NOMO-1 treated with DMSO at 0.1 percent for 48 hours (cell line): ENCODE measurements around the gene HNRNPM.

ENCODE experiments used
- DNase-seq: peaks from one replicate; lab custom pipeline; 2025; ENCODE audit not compliant: unreplicated experiment; lab: John Stamatoyannopoulos, UW

The HNRNPM gene

DNA sequence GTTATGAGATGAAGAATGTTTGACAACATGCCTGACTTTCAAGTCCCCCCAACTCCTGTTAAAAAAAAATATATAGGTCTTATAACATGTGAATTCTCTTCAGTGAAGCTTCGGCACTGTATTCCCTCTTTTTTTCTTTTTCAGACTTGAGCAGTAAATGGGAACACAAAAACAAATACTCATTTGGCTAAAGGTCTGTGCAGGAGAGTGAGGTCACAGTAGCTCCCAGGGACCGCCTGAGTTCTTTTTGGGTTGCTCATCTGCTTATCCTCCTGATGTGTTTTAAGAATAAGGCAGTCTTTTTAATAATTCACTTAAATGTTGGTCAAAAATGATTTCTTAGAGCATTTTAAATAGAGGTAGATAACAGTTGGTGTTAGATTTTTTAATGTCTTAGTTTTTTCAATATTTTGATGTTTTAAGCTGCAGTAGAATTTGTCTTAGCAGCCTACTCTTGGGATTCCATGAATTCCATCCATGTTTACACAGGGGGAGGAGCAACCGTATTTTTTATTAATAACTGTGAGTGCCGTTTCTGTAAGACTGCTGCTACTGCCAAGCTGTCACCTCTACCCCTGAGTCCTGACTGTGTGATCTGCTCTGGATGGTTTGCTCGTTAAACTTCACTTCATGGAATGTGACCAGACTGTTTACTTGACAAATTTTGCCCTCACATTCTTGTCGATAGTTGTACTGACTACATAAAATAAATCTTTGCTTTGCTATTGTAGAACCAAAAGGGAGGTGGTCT is 14.9 kb downstream of the HNRNPM start:
- no peak for DNase-seq

DNA sequence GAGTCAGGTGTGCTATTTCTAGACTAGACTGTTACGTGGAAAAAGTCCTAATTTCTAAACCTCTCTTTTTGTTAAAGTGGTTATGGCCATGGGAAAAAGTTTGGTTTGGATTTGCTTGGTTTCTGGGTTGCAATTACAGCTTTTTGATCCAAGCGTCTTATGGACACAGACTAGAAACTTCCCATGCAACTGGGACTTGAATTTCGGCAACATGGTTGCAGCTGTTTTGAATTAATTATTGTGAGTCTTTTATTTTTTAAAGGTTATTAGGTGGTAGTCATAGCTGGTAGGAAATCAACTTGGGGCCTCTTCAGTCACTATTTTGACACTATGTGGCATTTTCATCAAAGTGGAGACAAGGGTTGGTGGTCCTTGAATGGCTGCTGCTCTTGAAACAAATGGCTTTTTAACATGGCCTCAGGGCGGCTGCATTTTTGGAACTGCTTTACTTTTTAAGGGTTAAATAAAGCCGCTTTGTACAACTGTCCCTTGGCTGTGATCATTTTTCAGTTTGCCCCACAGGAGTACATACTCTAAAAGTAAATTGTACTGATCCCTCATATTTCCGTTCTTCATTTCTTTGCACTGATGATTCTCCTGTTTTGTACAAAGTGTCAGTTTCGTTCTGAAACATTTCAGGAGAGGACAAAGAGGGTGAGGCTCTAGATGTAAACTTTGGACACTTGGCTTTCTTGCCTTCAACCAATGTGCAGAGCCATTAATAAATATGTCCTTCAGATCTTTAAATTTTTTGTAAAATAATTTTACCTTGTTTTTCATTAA is 15.9 kb downstream of the HNRNPM start:
- no peak for DNase-seq

DNA sequence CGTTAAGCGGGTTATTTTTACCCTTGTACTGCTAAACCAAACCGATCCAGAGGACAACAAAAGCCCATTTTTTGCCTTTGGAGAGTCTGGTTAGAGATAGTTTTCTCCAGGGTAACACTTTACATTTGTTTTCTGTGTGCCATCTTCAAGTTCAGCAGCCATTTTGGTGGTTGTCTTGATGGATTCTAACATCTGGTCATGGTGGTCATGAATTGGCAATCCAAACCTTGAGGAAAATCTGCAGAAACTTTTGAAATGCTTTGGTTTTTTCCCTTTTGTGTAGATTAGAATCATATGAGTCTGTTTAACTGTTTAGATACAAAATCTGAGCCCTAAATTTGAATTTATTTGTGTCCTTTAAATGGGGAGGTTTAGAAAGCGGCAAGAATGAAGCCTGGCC is 16.6 kb downstream of the HNRNPM start:
- no peak for DNase-seq

DNA sequence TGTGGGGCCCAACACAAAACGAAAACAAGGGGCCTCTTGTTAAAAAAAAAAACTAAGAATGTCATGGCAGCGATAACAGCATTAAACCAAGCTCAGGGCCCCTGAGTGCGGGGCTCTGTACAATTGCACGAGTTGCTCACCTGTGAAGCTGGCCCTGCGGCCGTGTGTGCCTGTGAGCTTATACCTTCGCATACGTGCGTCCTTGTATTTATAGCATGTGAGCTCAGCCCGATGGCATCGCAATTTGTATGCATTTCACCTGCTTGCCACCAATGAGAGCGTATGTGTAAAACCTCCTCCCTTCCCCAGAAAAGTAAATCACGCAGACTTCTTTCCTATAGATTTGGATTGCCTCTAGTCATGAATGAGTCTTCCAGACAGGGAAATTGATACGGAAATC is 17.1 kb downstream of the HNRNPM start:
- DNase-seq: no peak

DNA sequence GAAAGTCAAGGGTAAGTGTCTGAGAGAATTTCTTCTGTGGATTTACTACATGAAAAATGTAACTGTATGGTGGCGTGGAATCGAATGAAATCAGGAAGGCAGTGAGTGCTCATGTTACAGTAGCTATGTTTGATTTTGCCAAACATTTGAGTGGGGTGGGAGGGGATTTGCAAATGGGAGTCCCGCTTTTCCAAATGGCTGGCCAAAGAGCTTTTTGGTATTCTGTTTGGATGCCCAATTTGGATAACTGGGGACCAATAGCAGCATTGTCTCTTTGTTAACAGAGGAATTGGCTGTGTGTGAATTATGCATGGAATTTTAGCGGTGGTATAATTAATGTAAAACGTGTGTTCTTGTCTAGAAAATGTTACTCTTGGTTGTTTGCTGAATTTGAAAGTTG is 17.8 kb downstream of the HNRNPM start:
- DNase-seq: no peak

DNA sequence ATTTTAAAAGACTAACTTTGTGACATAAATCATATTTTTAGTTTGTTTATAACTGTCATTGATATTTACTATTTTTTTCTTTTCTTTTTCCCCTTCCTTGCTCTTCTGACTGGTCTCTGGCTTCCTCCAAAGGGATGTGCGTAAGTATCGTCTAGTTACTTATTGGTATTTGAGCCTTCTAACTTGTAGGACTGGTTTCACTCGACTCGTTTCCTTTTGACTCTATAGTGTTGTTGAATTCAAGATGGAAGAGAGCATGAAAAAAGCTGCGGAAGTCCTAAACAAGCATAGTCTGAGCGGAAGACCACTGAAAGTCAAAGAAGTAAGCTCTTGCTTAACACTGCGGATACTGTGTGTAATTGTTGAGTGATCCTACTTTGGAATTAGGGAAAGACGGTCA is 18.6 kb downstream of the HNRNPM start:
- DNase-seq: no peak

DNA sequence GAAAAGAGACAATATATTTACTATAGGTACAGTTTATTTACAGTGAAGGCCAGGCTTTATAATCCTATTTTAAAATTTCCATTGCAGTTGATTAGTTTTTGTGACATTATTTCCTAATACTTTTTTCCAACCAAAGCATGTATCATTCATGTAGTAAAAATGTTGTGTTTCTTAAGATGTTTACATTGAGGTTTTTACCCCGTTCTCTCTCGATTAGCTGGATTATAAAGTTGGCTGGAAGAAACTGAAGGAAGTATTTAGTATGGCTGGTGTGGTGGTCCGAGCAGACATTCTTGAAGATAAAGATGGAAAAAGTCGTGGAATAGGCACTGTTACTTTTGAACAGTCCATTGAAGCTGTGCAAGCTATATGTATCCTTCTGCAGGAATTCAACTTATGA is 21.2 kb downstream of the HNRNPM start:
- DNase-seq: no peak

DNA sequence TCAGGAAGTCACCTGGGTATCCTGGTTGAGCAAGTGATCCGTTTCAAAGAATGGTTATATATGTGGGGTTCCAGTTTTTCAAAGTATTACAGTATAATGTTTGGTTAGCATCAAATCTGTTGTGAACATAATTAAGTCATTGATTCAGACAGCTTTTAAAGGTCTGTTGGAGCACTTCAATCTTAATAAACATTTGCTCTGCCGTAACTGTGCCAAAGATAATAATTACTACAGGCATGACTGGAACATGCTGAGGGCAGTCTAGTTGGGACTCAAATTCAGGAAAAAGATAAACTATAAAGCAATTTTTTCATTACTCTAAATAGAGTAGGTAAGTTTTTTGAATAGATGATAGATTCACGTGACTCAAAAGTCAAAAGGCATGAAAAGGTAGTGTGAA is 23.3 kb downstream of the HNRNPM start:
- no peak for DNase-seq

DNA sequence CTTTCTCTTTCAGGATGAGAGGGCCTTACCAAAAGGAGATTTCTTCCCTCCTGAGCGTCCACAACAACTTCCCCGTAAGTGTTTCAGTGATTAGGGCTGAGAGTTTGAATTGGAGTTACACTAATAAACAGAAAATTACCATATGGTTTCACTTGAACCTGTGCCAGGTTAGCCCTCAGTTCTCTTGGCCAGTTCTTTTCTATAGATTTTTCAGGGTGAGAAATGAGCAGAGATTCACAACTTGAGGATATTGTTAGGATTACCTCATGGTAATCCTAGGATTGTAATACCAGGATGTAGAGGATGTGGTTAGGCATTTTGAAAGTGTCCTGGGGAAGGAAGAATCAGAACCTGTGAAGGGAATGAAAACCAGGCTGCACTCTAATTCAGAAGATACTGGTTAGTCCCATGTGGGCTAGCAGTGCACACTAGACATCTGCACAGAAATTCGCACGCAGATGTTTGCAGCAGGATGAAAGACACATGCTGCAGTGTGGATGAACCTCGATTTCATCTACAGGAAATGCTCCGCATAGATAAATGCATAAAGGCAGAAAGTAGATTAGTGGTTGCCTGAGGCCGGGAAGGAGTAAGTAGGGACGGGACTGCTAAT is 24.1 kb downstream of the HNRNPM start:
- no peak for DNase-seq

DNA sequence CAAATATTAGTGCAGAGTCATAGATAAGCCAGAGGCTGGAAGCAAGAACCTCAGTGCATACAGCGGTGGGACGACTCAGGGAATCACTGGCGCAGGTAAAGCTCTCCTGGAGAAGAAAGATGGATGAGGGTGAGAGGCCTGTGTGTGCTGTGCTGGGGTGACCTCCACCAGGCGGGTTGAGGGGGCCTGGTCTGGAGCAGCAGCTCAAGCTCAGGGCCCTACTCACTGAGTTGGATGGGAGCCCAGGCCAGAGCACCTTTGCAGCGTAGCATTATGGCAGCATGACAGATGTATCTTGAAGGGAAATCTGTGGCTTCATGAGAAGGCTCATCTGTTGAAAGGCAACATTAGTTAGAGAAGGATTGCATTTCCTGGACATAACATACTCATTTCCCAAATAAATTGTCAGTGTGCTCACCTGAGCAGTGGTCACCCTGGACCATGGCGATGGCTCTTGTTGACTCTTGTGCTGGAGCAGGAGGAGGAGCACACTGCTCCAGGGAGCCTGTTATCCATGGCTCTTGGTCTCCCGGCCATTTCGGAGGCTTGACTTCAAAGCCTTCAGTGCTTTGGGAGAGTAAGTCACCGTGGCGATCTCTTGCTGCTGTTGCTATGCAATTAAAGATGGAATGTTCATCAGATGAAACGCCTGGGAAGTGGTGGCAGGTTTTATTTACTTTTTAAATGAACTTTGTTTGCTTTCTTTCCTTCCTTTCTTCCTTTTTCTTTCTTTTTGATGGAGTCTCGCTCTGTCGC is 25.0 kb downstream of the HNRNPM start:
- DNase-seq: no peak

DNA sequence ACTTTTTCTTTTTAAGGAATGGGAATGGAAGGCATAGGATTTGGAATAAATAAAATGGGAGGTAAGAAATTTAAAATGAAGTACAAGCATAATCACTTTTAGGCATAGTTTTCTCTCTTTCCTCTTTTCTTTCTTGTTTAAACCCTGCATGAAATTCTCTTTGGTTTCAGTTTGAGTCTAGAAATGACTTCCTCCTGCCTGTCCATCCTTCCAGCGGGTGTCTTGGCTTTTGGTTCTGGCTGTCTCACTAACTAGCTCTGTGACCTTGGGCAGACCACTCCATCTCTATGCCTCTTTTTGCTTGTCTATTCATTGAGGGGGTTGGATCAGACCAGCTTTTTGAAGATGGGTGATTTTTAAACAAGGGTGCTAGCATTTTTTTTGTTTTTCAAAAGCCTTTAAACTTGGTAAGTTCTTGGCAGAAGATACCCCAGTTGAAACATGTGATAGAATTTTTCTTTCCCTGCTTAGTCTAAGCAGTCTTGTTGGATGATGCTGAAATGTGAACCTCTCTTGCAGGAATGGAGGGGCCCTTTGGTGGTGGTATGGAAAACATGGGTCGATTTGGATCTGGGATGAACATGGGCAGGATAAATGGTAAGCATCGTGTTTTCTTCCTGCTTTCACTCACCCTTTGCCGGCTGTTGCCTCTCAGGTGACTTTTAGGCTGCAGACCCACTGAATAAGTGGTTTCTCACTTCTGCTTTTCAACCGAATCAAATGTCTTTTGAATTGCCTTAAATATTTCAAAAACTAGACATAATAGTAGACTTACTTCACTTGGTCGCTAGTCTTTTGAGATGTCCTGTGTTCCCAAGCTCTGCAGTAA is 29.1 kb downstream of the HNRNPM start:
- peak; percentile 80 for DNase-seq

DNA sequence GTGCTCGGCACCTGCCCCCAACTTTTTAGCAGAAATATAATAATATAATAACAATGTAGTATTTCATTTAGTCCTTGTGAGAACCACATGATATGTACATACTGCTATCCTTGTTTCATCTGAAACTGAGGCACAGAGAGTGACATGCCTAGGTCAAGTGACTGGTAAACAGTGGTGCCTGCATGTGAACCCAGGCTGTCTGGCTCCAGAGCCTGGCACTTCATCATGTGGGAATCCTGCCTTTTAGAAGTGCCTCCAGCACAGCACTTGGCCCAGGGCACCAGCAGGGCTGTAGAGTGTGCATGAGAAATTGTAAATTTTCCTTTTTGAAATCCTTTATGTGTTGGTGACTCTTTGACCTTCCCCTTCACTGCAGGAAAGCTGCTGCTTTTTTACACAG is 30.2 kb downstream of the HNRNPM start:
- no peak for DNase-seq

DNA sequence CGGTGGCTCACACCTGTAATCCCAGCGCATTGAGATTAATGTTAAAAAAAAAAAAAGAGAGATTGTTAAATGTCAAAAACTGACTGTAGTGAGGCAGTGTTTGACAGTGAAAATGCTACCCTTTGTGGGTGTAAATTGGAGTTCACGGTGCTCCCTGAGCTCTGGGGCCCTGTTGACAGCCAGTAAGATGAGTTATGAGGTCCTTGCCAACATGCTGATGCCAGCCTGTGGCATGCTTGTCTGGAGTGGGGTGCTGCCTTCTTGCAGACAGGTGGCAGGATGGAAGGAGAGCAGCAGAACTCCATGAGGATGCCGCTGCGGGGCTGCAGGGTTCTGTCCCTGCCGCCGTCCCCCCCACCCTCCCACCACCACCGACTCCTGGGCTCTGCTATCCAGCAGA is 31.7 kb downstream of the HNRNPM start:
- DNase-seq: no peak

DNA sequence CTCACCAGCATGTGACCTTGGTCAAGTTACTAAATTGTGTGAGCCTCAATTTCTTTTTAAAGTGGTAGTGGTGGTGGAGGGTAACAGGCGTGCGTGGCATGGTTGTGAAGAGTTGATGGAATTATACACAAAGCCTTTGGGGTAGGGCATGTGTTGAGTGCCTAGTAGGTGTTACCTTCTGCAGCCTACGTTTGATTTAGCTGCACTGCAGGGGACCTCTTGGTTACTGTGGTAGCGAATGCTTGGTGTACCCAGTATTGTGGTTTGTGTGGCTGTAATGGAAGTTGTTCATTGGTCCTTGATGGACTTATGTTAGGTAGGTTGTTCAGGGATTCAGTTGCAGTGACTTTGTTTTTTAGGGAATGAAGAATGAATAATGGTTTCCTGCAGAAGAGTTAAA is 33.1 kb downstream of the HNRNPM start:
- DNase-seq: no peak

DNA sequence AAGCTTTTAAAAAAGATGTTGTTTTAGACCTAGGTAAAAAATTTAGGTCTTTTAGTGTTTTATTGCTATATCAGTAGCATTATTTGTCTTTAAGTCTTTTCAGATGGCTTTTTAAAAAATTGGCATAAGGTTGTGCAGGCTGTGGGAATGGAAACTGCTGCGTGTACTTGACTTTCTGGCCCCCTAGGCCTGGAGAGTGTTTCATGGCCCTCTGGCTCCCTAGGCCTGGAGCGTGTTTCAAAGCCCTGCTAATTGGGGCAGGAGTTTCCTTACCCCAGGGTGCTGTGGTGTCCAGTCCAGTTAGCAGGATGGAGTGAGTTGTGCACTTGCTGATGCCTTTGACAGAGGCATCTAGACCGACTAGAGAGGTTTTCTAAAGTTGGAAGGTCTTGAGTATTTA is 33.8 kb downstream of the HNRNPM start:
- DNase-seq: no peak

DNA sequence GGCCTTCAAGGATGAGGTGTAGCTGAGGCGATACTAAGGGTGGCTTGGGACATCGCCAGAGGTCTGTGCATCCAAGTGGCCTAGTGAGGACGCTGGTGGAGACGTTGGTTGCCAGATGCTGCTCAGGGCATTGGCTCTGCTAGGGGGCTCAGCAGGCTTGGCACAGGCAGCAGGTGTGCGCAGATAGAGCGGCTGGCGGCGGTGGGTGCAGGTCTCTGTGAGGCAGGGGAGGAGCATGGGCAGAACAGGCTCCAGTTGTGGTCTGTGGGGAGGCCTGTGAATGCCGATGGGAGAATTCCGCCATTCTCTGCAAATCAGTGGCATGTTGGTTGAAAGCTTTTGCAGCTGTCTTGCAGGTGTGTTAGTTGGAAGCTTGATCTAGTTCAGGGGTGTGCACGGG is 36.4 kb downstream of the HNRNPM start:
- no peak for DNase-seq

DNA sequence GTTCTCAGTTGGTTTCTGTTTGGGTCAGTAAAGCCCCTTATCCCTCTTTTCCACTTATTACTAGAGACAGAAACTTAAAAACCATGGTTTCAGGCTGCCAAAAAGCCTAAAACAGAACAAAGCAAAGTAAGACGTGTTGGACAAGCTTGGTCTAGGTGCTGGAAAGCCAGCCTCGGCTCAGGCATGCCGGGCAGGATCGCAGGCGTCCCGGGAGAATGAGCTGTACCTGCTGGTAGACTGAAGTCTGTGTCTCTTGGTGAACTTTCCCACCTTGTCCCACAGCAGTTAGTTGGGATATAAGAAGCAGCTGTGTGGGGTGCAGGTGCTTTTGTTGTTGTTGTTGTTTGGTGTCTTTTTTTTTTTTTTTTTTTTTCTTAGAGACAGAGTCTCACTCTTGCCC is 36.8 kb downstream of the HNRNPM start:
- DNase-seq: no peak

DNA sequence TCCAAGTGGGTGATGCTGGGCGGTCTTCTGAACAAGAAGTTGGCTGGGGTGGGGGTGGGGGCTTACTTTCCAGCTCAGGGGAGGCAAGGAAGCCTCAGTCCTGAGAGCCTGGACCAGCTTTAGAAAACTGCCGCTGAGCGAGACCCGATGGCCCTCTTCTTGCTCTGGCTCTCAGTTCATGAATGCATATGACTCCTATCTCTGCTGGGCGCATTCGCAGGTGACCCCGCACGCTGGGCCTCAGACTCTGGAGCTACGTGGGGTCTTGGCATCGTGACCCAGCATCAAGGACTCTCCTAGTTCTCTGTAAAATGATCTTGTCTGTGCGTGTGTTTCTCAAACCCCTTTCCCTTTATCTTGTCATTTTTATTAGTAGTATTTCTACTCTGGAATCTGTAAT is 37.9 kb downstream of the HNRNPM start:
- no peak for DNase-seq

DNA sequence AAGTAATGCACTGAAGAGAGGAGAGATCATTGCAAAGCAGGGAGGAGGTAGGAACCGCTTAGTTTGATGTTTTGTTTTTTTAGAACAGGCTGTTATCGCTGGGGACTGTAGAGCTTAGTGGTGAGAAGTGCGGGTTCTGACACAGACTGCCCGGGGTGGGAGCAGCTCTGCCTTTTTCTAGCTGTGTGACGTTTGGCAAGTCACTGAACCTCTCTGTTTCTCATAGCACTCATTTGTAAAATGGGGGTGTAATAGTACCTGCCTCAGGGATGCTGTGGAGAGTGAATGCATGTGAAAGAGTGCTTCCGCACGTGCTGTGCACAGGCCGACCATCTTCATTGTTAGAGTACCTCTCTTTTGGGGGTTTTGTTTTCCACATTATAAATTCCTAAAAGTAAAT is 38.4 kb downstream of the HNRNPM start:
- no peak for DNase-seq

DNA sequence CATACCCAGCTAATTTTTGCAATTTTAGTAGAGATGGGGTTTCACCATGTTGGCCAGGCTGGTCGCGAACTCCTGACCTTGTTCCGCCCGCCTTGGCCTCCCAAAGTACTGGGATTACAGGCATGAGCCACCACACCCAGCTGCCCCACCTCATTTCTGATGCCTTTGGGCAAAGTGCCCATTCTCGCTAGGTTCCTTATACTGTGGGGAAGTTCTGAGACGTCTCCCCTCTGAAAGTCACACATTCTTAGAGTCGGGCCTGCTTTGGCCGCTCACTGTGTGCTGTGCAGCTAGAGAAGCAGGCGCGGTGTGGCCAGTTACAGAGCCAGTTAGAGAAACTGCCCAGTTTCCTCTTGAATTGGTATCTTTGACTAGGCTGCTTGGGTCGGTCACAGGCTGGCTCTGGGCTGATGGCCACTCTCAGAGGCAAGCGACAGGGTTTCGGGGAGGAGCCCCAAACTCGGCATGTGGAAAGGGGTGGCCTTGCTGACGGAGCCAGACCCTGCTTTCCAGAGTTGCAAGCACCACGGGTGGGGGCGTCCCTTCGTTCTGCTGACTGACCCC is 39.6 kb downstream of the HNRNPM start:
- DNase-seq: no peak
